Large intestine (tissue), 3 donors: ENCODE results near the gene PLEKHG4B. TPM values are rescaled to one million over a fixed set of nuclear protein-coding genes. Genes with fewer than 3 reads are reported as not detected.
"Not testable (repeated sequence)": the region's sequence is repeated elsewhere in the genome, so short reads cannot be mapped to it uniquely, and the experiment has no call there.

Experiments
- DNase-seq, 2 donors: peaks; one replicate each; pipeline versions ENCODE4 v3.0.0 to v3.0.0-alpha.2; 2013
- H3K27ac ChIP-seq: one replicate; pipeline ENCODE4 v1.5.1; 2013; ENCODE audit warnings: low read length
- H3K27me3 ChIP-seq: 2 replicates; pipeline ENCODE4 v1.6.1; 2013; ENCODE audit warnings: low read length; ENCODE audit not compliant: control insufficient read depth, insufficient read depth
- H3K36me3 ChIP-seq: 2 replicates; pipeline ENCODE4 v1.6.1; 2013; ENCODE audit warnings: low read length; ENCODE audit not compliant: control insufficient read depth, insufficient read depth
- H3K4me1 ChIP-seq: one replicate; pipeline ENCODE4 v1.6.1; 2013; ENCODE audit warnings: low read length; ENCODE audit not compliant: control insufficient read depth, insufficient read depth
- H3K4me3 ChIP-seq: one replicate; pipeline ENCODE4 v1.5.1; 2013; ENCODE audit warnings: low read length
- H3K9me3 ChIP-seq: one replicate; pipeline ENCODE4 v1.6.1; 2013; ENCODE audit warnings: mild to moderate bottlenecking, low read depth, low read length, moderate library complexity; ENCODE audit not compliant: control insufficient read depth
- WGBS: methylation state at CpG from one replicate; pipeline ENCODE4 v1.1.5; 2013; ENCODE audit warnings: low lambda C conversion rate; ENCODE audit not compliant: insufficient coverage; 5-methylcytosine and 5-hydroxymethylcytosine counted together
- polyA plus RNA-seq: library from polyadenylated mRNA; unstranded; fragments of 120-200 nt; gene quantifications from one replicate; pipeline ENCODE4 v1.2.1, GENCODE V29; 2013

The PLEKHG4B gene
- polyA plus RNA-seq, 1 donor, result 2.0 TPM

DNA sequence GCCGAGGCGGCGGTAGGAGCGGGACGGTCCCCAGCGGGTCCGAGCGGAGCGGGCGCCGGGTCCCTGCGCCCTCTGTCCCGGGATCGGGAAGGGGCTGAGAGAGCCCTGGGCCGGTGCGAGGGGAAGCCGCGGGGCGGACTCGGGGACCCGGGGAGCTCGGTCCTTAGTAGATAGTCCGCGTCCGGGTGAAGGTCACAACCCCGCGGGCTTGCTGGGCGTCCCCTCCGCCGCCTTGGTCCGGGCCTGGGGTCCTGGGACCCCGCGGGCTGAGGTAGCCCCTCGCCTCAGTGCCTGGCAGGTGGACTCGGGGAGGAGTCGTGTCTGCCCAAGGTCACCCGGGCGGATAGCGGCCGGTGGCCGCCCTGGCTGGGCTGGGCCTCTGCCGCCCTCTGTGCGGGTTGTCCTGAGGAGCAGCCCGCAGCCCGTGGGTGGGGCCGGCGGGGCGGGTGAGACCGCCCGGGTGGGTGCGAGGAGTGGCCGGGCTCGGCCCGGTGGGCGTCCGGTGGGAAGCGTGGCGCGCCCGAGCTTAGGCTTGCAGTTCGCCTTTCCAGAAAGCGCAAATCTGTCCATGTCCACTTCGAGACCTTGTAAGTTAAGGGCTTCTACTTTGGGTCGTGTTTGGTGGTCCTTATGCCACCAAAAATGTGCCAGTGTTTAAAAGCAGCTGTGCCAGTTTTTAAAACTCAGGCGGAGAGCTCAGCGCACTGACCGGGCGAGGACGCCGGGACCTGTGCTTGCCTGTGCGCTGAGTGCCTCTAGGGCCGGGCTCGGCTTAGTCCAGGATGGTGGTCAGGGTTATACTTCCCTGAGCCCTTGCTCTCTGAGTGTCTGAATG is 126.7 kb downstream of the PLEKHG4B start:
- no peaks in the 10 kb centered on the region for H3K27me3 ChIP-seq
- no peaks in the 10 kb centered on the region for H3K9me3 ChIP-seq
- peaks cover 8% of the 10 kb centered on the region for H3K4me1 ChIP-seq
- WGBS, result no CpG with 5 or more reads among the region's 73 CpGs
- peaks cover 6% of the 10 kb centered on the region for H3K36me3 ChIP-seq
- H3K4me3 ChIP-seq, result peak overlapping the region; percentile 95
- peak overlapping the region; percentile 70 for H3K27ac ChIP-seq
- peak; percentile 14 to 46 for DNase-seq

- WGBS, result no CpG with 5 or more reads among the region's 9 CpGs
- Histone ChIP-seq H3K27ac (peak overlapping the region; percentile 65), H3K4me3 (peak overlapping the region; percentile 95), H3K4me1 (peaks cover 8% of the 10 kb centered on the region), H3K36me3 (peaks cover 7% of the 10 kb centered on the region), H3K27me3 (no peaks in the 10 kb centered on the region), H3K9me3 (no peaks in the 10 kb centered on the region)
- DNase-seq, result peak in 1 of 2 donors; percentile 24
These were observed 127.5 kb downstream of the PLEKHG4B start for GRCh38 chr5:219460-219863.

GRCh38 chr5:219991-220390 is 128.0 kb downstream of the PLEKHG4B start:
- Histone ChIP-seq H3K36me3 (peaks cover 12% of the 10 kb centered on the region), H3K4me1 (peaks cover 8% of the 10 kb centered on the region), H3K27me3 (no peaks in the 10 kb centered on the region), H3K27ac (peak overlapping the region; percentile 65), H3K4me3 (peak overlapping the region; percentile 95), H3K9me3 (no peaks in the 10 kb centered on the region)
- DNase-seq, result peak in 1 of 2 donors; percentile 51
- whole genome bisulfite sequencing, result 66% methylated on average over 2 of the region's 4 CpGs

DNA sequence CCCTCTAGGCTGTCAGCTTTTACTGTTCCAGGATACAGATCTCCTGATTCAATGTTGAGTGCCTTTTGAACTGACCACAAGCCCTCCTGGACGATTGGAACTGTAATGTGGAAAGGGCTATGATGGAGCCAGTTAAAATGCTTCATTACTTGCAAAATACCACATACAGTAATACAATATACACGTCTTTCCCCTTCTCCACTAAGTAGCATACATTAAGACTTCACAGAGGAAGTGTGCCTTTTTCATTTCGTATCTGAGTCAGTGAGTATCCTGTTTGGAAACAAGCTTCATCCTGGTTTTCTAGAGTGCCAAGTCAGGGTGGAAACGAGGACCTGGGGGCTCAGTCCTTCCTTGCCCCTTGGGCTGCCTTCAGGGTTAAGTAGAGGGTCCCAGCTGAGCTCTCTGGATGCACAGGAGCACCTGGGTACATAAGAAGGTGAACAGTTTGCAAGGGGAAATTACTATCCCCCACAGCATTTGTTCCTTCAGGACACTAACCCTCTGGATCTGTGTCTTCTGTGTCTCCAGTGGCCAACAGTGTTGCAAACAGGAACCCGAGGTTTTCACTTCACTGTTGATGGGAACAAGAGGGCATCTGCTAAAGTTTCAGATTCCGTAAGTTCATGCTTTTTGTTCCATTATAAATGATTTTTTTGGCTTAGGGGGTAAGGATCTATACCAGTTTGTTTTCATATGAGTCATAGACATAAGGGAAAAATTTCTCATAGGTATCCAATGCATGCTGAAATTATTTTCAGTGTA is 131.2 kb downstream of the PLEKHG4B start:
- H3K36me3 ChIP-seq, result peaks cover 39% of the 10 kb centered on the region
- H3K4me1 ChIP-seq, H3K27me3 ChIP-seq, H3K27ac ChIP-seq, DNase-seq, H3K4me3 ChIP-seq, H3K9me3 ChIP-seq: not testable (repeated sequence)
- WGBS, result no CpG with 5 or more reads among the region's 6 CpGs

- Histone ChIP-seq H3K27ac (no peak overlapping the region), H3K9me3 (no peaks in the 10 kb centered on the region), H3K4me3 (no peak overlapping the region), H3K27me3 (no peaks in the 10 kb centered on the region), H3K36me3 (peaks cover 43% of the 10 kb centered on the region), H3K4me1 (peaks cover 8% of the 10 kb centered on the region)
- WGBS, result 60% methylated on average over 1 of the region's 6 CpGs
- DNase-seq, result no peak
These were observed 131.8 kb downstream of the PLEKHG4B start for GRCh38 chr5:223791-224190.

DNA sequence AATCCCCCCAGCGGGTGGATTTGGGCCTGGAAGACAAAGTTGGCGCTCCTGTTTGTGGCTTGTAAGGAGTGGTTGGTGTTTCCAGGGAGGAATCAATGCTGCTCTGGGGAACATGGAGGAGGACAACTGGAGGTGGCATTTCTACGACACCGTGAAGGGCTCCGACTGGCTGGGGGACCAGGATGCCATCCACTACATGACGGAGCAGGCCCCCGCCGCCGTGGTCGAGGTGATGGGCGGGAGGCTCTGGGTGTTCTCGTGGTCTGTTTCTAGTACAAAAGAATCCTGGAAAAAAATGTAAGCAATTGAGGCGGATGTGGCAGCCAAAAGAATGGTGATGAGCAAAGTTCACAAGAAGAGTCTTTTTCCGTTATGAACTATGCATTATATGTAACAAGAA is 133.4 kb downstream of the PLEKHG4B start:
- H3K36me3 ChIP-seq, result peaks cover 56% of the 10 kb centered on the region
- 100% methylated on average over 1 of the region's 14 CpGs for WGBS
- H3K4me3 ChIP-seq, result no peak overlapping the region
- no peak for DNase-seq
- H3K27me3 ChIP-seq, result no peaks in the 10 kb centered on the region
- peaks cover 4% of the 10 kb centered on the region for H3K4me1 ChIP-seq
- H3K9me3 ChIP-seq, result no peaks in the 10 kb centered on the region
- no peak overlapping the region for H3K27ac ChIP-seq

- H3K27me3 ChIP-seq, H3K4me3 ChIP-seq, H3K4me1 ChIP-seq, DNase-seq, H3K9me3 ChIP-seq, H3K27ac ChIP-seq: not testable (repeated sequence)
- no CpG with 5 or more reads among the region's 17 CpGs for WGBS
- peaks cover 71% of the 10 kb centered on the region for H3K36me3 ChIP-seq
These were observed 135.4 kb downstream of the PLEKHG4B start for GRCh38 chr5:227375-227774.

GRCh38 chr5:228886-229285 is 136.9 kb downstream of the PLEKHG4B start:
- no peak overlapping the region for H3K27ac ChIP-seq
- no peak for DNase-seq
- no peaks in the 10 kb centered on the region for H3K4me1 ChIP-seq
- no peaks in the 10 kb centered on the region for H3K27me3 ChIP-seq
- no peak overlapping the region for H3K4me3 ChIP-seq
- peaks cover 78% of the 10 kb centered on the region for H3K36me3 ChIP-seq
- no peaks in the 10 kb centered on the region for H3K9me3 ChIP-seq
- WGBS, result 67% methylated on average over 2 of the region's 3 CpGs

GRCh38 chr5:230711-231110 is 138.7 kb downstream of the PLEKHG4B start:
- Histone ChIP-seq H3K9me3 (no peaks in the 10 kb centered on the region), H3K4me3 (no peak overlapping the region), H3K27ac (no peak overlapping the region), H3K36me3 (peaks cover 72% of the 10 kb centered on the region), H3K27me3 (no peaks in the 10 kb centered on the region), H3K4me1 (no peaks in the 10 kb centered on the region)
- WGBS, result no CpG with 5 or more reads among the region's 14 CpGs
- no peak for DNase-seq

DNA sequence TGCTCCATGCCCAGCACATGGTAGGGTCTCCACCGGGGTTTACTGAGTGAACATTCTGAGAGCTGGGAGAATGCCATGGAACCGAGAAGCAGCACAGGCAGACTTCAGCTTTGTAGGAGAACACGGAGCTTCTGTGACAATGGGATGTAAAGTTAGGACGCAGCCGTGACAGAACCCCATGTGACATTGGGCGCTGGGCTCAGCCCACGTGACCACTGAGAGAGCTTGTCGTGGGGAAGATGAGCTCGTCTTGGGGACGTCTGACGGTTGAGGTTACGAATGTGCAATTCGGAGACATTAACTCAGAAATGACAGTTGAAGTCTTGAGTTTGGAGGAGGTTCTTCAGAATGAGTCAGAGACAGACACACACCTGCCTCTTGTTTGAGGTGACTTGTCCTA is 139.7 kb downstream of the PLEKHG4B start:
- peaks cover 69% of the 10 kb centered on the region for H3K36me3 ChIP-seq
- no peaks in the 10 kb centered on the region for H3K9me3 ChIP-seq
- no peak for DNase-seq
- H3K27ac ChIP-seq, result no peak overlapping the region
- no CpG with 5 or more reads among the region's 13 CpGs for WGBS
- H3K27me3 ChIP-seq, result no peaks in the 10 kb centered on the region
- H3K4me3 ChIP-seq, result no peak overlapping the region
- H3K4me1 ChIP-seq, result no peaks in the 10 kb centered on the region
